RPMI8226 (cell line): Measurements from ENCODE around the gene SLC13A3.

Experiments used
- DNase-seq: peaks from one replicate; pipeline ENCODE4 v3.0.0-alpha.2; 2015

Gene SLC13A3

GRCh38 chr20:46634528-46634927 lies 16.7 kb downstream of the SLC13A3 start:
- DNase-seq: no peak

DNA sequence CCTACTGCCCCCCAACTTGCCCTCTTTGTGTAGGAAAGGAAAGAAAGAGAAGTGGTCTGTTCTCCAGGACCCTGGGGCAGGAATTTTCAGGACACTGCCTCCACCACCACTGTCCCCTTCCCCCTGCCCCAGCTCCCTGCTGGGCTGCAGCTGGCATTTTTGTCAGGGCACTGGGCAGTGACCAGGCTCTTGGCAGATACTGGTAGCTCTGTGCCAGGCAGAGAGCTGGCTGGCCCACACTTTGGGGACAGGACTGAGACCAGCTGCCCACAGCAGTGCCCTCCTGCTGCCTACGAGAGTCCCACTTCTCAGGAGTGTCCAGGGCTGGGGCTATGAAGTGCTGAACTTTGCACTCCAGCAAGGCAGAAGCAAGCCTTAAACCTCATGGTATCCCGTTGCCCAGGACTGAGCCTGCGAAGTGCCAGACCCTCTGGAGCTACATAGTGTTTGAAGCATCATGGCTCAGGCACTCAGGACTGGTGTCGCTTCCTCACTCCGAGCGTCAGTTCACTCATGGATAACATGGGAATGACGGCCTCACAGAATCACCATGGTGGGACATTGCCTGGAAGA lies 19.3 kb downstream of the SLC13A3 start:
- no peak for DNase-seq

- no peak for DNase-seq
Observed at GRCh38 chr20:46631212-46631869, 19.9 kb downstream of the SLC13A3 start.

DNA sequence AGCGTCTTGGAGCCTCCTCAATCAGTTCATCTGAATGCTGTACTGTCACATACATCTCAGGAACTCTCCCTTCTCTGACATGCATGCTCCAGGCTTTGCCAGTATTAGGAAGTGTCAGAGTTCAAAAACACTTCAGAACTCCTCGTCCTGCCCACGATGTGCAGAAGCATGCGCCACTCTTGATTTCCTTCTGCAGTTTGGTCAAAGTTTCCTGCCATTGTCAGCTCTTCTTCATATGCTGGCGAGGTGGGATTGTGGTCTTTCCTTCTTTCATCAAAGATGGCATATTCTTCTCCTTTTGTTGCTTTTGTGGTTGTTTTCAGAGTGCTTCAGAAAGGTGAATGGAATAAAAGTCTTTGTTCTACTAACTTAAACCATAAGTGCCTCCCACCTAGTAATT lies 21.0 kb downstream of the SLC13A3 start:
- DNase-seq: no peak

- no peak for DNase-seq
Observed at GRCh38 chr20:46629341-46629740, 21.9 kb downstream of the SLC13A3 start.

DNA sequence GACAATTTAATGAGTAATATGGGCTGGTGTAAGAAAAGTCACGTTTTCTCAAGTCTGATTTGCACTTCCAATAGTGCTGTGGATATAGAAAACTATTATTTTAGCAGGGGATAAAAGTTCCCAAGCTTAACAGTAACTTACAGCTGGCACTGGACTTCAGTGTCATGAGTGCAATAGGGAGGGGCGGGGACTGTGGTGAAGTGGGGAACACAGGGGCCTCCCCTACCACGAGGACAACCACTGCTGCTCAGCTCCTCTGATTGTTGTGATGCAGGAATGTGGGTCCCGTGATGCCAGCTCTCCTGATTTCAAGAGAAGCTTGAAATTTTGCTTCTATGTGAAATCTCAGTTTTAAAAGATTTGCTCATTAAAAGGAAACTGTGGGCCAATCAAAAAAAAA lies 24.0 kb downstream of the SLC13A3 start:
- no peak for DNase-seq

GRCh38 chr20:46626758-46627157 lies 24.5 kb downstream of the SLC13A3 start:
- DNase-seq: no peak

DNA sequence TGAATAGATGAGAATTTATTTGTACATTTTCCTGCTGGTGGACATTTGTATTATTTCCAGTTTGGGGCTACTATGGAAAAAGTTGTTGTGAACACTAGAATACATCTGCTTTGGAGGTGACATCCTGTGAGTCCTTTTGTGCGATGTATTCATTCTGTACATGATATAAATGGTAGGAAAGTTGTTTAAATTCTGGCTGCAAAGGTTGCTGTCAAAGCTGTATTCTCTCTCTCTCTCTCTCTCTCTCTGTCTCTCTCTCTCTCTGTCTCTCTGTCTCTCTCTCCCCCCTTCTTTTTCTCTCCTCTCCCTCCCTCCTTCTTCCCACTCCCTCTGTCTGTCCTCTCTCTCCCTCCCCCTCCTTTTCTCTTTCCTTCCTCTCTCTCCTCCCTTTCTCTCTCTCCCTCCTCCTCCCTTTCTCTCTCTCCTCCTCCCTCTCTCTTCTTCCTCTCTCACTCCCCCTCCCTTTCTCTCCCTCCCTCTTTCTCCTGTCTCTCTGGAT lies 25.3 kb downstream of the SLC13A3 start:
- DNase-seq: no peak

GRCh38 chr20:46624946-46625345 lies 26.3 kb downstream of the SLC13A3 start:
- no peak for DNase-seq

DNA sequence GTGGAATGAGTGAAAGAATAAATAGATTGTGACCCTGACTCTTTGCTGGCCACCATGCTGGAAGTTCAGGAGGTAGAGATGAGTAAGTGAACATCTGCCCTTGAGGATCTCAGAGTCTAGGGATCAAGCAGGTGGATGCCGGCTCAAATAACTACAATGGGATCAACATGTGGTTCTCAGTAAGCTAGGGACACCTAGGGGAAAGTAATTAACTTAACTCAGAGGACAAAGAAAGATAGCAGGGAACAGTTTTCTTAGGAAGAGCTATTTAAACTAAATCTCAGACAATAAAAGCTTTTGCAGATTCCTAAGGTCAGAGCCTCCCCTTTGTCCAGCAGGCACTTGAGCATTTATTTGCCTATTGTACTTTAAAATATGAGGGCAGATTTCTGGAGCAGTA lies 29.1 kb downstream of the SLC13A3 start:
- no peak for DNase-seq

DNA sequence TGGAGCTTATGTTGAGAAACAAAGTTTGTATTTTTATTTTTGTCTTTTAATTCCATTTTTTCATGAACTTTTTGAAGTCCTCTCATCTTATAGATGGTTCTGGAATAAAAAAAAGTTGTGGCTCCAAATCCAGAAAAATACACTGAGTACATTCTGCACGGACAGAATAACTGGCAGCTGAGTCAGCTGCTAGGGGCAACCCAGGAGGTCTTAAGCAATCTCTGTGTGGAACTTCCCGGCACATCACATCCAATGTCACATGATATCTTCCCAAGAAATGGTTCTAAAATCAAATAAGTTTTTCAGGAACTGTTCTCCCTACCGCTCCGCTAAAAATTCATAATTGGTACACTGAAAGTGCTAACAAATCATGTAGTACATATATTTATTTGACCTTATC lies 29.8 kb downstream of the SLC13A3 start:
- DNase-seq: no peak

GRCh38 chr20:46619445-46619844 lies 31.8 kb downstream of the SLC13A3 start:
- DNase-seq: no peak

- no peak for DNase-seq
Observed at GRCh38 chr20:46618316-46619100, 32.8 kb downstream of the SLC13A3 start.

GRCh38 chr20:46614503-46614902 lies 36.8 kb downstream of the SLC13A3 start:
- DNase-seq: no peak

DNA sequence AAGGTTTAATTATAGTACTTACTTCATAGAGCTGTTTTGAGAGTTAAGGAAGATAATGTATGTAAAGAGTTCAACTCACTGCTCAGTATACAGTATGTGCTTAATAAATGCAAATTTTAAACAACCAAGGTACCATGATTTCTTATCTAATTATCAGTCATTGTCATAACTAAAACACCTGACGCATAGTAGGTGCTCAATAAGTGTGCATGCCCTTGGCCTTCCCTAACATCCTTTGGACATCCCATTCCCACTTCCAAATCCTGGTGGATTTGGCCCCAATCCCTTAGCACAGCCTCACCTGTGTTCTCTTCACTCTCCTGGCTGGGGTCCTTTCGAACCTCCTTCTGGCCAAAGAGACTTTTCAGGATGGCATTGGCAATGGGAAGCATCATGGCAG lies 41.1 kb downstream of the SLC13A3 start:
- DNase-seq: no peak

DNA sequence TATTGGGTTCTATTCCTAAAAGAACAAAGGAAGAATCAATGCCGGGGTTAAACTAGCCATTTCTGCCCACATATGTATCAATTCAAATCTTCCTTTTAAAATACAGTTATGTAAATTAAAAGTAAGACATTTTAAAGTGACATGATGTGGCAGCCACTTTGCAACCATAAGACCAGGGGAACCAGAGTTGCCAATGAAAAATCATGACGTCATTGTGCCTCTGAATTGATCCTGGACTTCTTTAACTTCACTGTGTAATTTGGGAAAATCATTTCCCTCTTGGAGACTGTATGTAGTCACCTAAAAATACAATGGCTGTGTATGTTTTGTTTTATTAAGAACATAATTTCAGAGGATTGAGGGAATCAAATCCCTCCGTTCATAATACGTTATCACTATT lies 42.2 kb downstream of the SLC13A3 start:
- DNase-seq: no peak

DNA sequence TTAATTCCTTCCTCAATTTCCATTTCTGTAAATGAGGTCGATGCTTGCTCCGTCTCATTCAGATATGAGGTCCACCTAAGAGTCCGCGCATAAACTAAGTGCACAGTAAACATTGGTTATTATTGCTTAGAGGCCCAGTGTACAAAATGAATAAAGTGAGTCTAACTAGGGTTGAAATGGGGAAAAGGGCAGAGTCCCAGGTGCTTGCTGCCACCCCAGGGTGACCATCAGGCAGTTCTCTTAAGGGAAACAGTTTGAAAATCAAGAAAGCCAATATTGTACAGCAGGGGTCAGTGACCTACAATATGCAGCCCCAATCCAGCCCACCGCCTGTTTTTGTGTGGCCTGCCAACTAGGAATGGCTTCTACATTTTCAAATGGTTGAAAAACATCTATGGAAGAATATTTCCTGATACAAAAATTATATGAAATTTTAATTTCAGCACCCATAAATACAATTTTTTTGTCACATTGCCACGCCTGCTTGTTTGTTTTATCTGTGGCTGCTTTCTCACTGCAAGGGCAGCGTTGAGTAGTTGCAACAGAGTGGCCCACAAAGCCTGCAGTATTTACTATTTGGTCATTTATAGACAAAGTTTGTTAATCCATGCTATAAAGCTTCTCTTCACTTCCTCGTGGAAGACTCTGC lies 43.3 kb downstream of the SLC13A3 start:
- no peak for DNase-seq

GRCh38 chr20:46607191-46607848 lies 43.9 kb downstream of the SLC13A3 start:
- DNase-seq: no peak

GRCh38 chr20:46606817-46607190 lies 44.5 kb downstream of the SLC13A3 start:
- DNase-seq: no peak

DNA sequence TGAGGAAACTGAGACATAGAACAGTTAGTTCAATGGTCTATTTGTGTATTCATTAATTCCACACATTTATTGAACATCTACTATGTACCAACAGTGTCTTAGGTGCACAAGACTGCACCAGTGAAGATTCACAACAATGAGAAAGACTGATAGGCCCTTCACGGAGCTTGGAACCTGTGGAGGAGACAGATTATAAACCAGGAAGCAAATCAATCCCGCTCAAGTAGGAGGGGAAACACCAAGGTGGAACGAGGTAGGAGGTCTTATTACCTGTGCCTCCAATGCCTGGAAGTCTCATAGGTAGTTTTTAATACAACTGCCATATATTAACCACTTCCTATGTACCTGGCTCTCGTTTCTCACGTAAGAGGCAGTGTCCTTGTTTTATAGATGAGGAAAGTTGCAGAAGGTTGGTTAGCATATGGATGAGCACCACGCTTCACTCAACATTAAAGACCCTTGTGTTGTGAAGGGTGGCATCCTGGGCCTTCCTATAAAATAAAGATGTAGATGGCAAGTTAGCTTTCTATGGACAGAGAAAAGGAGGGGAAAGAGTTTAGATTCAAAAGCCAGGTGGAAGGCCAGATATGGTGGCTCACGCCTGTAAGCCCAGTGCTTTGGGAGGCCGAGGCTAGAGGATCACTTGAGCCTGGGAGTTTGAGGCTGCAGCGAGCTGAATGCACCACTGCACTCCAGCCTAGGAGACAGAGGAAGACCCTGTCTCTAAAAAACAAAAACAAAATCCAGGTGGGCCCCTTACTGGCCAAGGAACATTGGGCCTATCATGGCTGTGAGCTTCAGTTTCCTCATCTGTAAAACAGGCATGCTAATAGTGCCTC lies 45.1 kb downstream of the SLC13A3 start:
- no peak for DNase-seq

DNA sequence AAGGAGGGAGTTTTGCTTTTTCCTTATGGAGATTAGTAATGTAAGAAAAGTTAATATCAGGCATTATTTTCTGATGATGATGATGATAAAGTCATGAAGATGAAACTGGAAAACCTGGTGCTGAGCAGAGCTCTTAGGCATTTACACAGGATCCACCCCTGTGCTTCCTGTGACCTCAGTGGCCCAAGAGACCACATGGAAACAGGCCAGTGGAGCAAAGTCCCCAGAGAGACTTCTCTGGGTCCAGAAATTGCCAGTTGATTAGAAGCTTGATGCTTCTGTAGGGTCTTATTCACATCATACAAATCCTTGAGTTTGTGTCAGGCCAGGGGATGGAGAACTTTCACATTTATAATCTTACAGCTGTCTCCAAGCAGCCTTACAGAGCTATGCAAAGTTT lies 46.1 kb downstream of the SLC13A3 start:
- DNase-seq: no peak

DNA sequence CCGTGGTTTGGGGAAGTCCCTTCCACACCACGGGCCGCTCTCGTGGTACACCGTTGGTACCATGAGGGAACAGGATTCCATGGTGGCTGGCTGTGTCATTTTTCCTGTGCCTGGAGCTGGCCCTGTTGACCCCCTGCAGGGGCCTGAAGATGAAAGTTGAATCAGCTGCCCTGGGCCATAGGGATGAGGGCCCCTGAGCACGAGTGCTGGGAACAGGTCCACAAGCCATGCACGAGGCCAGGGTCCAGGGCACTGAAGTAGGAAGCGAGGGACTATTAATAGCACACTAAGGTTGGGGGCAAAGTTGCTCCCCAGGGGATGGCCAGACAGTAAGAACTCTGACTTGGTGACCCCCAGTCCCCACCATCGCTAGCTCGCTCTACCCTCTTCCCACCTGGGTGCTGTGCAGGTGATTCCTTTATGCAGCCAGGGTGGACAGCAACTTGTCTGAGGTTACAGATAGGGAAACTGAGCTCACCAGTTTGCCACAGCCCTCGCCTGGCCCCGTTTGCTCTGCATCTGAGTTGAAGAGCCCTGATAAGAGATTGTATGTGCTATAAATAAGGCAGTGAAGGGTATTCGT lies 46.6 kb downstream of the SLC13A3 start:
- no peak for DNase-seq
